GM12872 (cell line): ENCODE results near the gene EXOC4.

Experiments
- CTCF ChIP-seq: IDR thresholded peaks from 3 replicates; pipeline ENCODE4 v1.5.1; 2011; ENCODE audit warnings: low read depth, mild to moderate bottlenecking, low read length, moderate library complexity; ENCODE audit not compliant: insufficient read depth

The EXOC4 gene

DNA sequence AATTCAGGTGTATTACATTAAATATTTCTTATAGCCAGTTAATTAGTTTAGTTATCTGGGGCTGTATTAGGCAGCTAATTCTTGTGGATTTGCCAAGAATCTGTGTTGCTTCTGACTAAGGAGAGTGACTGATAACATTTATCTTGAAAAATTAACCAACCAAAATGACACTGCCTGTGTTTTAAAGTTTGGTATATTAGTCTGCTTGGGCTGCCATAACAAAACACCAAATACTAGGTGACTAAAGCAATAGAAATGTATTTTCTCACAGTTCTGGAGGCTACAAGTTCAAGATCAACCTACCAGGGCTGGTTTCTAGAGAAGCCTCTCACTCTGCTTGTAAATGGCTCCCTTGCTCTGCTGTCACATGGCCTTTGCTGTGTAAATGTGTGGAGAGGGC is 12.9 kb downstream of the EXOC4 start:
- TF ChIP-seq CTCF = no peak

DNA sequence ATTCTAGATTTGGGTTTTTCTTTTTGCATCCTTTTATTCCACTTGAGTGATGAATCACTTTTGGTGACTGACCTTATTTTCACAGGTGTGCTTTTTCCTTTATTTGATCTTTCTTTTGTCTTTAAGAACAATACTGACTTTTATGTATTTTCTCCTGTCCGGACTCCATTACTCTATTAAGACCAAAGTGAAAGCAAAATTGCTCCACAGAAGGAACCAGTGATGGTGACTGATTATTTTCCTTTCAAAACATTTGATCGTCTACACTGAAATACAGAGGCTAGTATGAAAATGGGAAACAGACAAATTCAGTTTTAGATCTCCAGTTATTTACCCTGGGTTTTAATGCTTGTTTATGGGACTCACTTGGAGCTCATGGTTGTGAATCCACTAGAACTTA is 15.5 kb downstream of the EXOC4 start:
- TF ChIP-seq CTCF = no peak

GRCh38 chr7:133272336-133272735 is 19.5 kb downstream of the EXOC4 start:
- no peak for TF ChIP-seq CTCF

DNA sequence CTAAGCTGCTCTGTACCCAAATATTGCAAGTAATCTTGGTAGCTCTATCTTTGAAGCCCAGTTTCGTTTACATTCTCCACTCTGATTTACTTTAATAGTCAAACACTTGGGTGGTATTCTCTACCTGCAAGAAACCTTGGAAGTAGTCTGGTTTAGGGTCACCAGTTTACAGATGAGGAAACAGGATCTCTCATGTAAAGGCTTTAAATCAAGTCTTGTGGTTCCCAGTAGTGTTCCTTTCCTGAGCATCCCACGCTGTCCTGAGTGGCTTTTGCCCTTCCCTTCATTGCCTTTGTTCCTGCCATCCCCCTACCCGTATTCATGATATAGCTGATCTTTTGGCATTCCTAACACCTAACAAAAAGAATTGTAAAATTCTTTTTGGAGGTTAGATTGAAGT is 20.3 kb downstream of the EXOC4 start:
- no peak for TF ChIP-seq CTCF

DNA sequence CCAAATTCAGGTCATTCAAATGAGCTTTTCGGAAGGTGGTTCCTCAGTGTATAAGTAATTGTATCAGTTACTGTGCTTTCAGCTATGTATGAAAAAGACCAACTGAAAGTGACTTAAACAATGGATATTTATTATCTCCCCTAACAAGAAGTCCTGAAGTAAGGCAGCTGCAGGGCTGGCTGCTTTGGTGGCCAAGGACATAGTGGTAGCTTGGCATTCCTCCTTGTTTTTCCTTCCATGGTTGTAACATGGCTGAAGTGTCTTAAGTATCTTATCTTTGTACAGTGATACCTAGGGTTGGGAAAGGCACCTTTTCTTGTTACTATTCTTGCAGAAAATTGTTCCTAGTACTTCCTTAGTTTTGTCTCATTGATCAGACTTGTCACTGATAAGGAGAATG is 21.4 kb downstream of the EXOC4 start:
- TF ChIP-seq CTCF = no peak

DNA sequence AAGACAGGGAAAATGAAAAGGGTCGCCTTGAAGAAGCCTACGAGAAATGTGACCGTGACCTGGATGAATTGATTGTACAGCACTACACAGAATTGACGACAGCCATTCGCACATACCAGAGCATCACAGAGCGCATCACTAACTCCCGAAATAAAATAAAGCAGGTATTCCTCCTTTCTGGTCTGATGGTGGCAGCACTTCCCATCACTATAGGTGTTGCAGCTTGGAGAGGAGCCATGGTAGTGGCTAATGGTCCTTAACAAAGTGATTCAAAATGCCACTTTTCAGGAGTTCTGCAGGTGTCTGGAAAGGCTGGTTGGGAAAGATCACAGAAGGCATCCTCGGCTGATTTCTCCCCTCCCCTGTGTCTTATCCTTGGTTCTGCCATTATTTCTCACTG is 22.1 kb downstream of the EXOC4 start:
- no peak for TF ChIP-seq CTCF

DNA sequence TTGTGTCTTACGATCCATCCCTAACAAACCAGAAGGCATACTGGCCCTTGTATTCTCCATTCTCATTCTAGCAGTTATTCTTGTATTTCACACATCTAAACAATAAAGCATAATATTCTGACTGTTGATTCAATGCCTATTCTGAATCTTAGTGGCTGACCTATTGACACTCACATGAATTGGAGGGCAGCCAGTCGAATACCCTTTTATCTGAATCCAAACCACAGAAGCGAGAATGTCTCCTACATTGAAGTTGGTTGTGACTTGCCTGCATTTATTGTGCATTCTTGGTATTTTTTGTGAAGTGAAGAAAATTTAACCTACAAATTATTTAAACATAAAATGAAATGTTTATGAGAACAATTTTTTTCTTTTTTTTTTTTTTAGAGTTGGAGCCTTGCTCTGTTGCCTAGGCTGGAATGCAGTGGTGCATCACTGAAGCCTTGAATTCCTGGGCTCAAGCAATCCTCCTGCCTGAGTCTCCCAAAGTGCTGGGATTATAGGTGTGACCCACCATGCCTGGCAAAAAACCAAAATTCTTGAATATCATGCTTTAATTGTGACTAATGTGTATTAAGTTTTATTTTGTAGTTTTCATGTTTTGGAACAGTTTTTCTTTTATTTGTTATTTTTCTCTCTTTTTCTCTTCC is 22.7 kb downstream of the EXOC4 start:
- TF ChIP-seq CTCF = no peak
